ENCODE measurements around the gene TRMT6.

TRMT6 gene

GRCh38 chr20:5947276-5947675, 3.1 kb downstream of the TRMT6 start:
- no peak for DNase-seq (ENCODE audit: low read depth)

GRCh38 chr20:5945963-5946362, 4.4 kb downstream of the TRMT6 start:
- DNase-seq (ENCODE audit: low read depth): no peak

DNA sequence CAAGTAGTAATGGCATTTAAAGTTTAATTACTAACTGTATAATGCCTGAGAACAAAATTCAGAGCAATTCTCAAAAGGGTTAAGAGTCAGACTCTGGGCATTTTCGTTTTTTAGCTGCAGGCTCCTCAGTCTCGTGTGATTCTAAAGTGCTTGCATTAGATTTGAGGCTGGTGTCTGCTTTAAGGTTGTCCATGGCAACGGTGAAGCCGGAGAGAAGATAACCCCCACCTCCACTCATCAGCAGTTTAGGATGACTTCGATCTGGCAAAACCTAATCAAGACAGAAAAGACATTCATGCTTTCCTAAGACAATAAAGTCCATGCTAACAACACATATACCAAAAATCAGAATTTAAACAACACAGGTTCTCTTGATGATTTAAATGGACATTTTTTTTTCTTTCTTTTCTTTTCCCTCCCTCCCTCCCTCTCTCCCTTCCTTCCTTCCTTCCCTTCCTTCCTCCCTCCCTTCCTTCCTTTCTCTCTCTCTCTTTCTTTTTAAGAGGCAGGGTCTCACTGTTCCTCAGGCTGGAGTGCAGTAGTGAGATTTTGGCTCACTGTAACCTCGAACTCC, 11.8 kb downstream of the TRMT6 start:
- no peak for DNase-seq (ENCODE audit: low read depth)

DNA sequence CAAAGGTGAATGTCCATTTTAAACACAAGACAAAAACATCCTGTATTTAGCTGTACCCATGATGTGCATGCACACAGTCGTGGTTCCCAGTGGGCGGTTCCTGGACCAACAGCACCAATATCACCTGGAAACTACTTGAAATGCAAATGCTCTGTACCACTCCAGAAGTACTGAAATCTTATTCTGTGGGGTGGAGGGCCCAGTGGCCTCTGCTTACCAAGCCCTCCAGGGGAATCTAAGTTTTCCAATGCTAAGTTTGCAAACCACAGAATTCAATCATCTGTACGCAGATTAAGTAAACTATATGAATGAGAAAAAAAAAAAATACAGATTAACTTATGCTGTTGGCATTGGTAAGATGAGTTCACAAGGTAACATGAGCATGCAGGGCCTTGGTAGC, 14.1 kb downstream of the TRMT6 start:
- DNase-seq (ENCODE audit: low read depth): no peak

- no peak for DNase-seq (ENCODE audit: low read depth)
Measured at GRCh38 chr20:5935384-5935783, 14.9 kb downstream of the TRMT6 start.

- DNase-seq (ENCODE audit: low read depth): no peak
Measured at GRCh38 chr20:5933802-5934436, 16.4 kb downstream of the TRMT6 start.

- DNase-seq (ENCODE audit: low read depth): no peak
Measured at GRCh38 chr20:5932796-5933195, 17.5 kb downstream of the TRMT6 start.

GRCh38 chr20:5931411-5931810, 18.9 kb downstream of the TRMT6 start:
- DNase-seq (ENCODE audit: low read depth): no peak

DNA sequence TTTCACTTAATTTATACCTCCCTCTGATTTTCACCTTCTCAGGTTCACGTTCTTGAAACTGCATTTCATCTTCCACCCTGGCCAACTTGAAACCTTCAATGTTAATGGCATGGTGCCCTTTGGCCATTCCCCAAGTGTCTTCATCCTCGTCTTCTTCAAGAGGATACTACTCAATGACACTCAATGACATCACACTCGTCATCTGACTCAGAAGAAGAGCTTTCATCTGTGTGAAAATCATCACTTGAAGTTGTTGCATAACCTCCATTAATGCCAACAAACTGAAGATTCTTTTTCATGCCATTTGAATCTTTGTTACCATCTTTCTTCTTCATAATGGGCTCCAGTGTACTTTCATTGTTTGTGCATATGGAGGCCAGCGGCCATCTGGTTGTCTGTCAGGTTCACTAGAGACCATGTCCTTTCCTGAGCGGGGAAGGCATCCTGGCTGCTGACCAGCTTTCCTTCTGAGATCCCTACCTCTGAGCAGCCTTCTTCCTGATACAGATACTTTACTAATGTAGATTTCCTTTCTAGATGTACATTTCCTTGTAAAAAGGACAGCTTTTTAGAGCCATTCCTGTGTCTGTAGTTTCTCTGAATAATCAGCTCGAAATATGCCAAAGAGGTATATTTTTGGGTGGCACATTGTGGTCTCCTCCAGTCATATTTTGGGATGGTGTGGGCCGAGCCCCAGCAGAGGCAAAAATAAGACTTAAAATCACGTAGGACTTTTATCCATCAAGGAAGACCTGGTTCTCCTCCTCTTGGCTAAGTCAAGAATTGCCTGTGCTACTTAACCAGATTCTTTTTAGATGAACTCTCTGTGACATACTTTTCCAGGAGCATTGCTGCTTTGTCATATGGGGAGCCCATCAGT, 21.3 kb downstream of the TRMT6 start:
- no peak for DNase-seq (ENCODE audit: low read depth)

- DNase-seq (ENCODE audit: low read depth): no peak
Measured at GRCh38 chr20:5927749-5928462, 22.4 kb downstream of the TRMT6 start.

GRCh38 chr20:5925551-5925950, 24.8 kb downstream of the TRMT6 start:
- DNase-seq (ENCODE audit: low read depth): no peak

GRCh38 chr20:5923493-5923892, 26.8 kb downstream of the TRMT6 start:
- no peak for DNase-seq (ENCODE audit: low read depth)

DNA sequence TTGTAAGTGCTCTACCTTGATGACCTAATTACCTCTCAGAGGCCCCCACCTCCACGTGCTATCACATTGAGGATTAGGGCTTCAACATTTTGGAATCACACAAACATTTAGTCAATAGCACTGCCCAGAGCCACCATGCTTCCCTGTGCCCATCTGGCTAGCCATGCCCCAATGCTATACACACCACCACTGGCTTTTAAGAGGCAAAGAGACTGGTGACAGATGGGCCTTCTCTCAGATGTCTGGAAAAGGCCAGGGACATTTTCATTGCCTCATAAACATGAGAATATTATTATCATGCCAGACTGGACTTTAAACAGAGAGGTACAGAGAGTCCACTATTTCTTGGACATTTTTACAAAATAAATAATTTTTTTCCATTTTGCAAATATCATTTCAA, 29.8 kb downstream of the TRMT6 start:
- DNase-seq (ENCODE audit: low read depth): no peak

DNA sequence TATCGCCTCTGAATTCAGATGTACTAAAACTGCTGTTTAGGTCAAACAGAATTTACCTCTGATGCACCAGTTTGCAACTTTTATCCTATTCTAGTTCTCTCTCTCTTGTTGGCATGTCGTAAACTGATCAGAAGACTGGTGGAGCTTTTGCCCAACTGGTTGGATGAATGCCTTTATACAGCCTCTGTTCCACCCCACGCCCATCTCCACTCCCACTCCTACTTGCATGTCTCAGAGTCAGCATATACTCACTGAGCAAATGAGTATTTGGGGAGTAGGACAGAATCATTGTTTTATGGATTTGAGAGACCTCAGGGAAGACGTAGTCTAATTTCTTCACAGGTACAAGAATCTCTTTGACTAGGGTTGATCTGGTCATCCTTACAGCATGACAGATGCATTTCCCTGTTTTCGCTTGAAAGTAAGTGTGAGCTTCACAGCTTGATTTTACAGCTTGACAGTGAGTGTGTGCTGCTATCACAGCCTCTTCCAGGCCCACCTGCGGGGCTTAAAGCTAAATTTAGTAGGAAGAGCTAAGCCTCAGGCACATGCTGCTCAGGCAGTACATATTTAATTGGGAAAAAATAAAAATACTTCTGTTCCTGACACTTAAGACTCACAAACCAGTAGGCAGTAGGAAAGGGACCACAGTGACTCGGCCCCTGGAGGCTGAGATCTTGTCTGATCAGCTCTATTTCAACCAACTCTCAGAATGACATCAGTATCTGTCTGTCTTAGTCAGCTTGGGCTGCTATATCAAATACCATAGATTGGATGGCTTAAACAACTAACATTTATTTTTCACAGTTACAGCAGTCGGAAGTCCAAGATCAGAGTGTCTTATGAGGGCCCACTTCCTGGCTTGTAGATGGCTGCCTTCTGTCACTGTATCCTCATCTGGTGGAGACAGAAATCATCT, 30.4 kb downstream of the TRMT6 start:
- DNase-seq (ENCODE audit: low read depth): no peak

DNA sequence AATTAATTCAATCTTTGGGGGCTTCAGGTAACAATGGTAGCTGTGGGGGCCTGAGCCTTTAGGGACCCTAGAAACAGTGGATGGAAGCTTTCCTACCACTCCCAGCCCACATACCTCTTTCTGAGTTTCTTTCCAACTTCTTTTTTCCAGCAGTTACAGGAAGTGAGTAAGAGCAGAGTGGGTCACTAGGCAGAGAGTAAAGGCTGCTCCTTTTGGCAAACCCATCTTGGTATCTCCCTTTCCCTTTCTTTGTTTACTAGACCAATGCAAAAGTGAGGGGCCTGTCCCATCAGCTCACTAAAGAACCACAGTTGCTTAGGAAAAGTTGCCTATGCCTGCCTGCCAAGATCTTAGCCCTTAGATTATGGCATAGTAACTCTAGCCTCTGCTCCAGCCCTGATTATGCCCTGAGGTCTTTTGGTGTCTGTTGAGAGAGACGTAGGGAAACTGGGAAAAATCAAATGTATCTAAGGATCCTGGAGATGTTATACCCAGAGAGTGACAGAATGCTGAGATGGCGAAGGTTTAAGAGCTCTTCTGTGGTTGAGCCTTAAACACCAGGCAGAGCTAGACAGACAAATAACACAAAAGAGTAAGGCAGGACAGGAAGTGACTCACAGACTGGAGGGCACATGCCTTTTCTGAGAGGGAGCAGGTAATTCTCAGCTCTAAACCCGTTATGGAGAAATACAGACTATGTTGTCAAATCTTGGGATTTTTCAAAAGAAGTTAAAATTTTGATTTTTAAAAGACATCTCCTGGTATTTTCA, 31.3 kb downstream of the TRMT6 start:
- no peak for DNase-seq (ENCODE audit: low read depth)

DNA sequence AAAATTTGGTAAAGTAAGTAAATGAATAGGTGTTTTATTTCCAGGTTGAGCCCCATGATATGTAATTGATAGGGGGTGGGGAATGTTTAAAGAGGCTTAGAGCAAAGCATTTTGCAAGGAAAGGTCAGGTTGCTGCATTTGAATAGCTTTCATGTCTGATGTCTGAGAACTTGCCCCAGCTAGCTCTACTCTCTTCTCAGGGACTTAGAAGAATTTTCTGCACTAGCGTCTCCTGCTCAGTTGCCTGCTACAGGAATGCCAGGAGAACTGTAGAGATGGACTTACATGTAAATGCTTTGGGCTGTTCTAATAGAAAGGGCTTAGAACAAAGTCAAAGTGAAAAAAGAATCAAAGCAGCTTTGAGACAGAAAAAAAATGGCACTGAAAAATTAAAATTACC, 35.5 kb downstream of the TRMT6 start:
- DNase-seq (ENCODE audit: low read depth): no peak

- no peak for DNase-seq (ENCODE audit: low read depth)
Measured at GRCh38 chr20:5913166-5913565, 37.2 kb downstream of the TRMT6 start.

GRCh38 chr20:5910186-5910585, 40.1 kb downstream of the TRMT6 start:
- DNase-seq (ENCODE audit: low read depth): no peak

DNA sequence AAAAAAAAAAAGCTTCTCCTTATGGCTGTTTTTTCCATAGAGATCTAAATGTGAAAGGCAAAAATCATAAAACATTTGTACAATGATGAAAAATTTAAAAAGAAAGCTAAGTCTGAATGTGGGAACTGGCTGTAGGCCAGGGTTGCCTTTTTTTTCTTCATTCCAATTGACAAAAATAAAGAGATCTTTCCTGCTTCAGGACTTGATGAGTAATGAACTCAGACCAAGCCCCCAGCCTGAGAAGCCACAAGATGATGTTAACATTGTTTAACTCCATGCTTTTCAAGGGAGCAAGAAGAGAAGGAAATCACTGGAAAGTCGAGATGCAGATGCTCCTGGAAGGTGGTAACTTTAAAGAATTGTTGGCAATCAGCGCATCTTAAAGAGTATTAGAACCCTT, 41.4 kb downstream of the TRMT6 start:
- no peak for DNase-seq (ENCODE audit: low read depth)

DNA sequence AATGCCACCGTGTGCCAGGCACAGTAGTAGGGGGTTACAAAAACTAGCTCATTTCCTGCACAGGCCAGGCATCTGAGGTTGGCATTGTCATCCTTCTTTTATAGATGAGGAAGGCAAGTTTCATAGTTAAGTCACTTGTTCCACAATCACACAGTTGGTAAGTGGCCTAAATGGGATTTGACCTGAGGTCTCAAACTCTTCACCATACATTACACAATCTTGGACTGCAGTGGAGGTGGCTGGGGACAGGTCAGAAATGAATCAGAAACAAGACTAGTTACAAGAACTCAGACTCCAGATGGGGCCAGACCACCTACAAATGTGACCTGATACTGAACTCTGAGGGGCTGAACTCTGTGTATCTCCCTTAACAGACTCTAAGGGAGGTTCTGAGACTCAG, 49.4 kb downstream of the TRMT6 start:
- DNase-seq (ENCODE audit: low read depth): no peak

GRCh38 chr20:5899444-5899843, 50.9 kb downstream of the TRMT6 start:
- no peak for DNase-seq (ENCODE audit: low read depth)
